NCI-H146 treated with DMSO at 0.1 percent for 48 hours (cell line): Measurements from ENCODE around the gene GPR33.
A peak's percentile ranks its signal among the peaks of the same experiment; 100 is the strongest.
"Not testable (repeated sequence)": the region's sequence is repeated elsewhere in the genome, so short reads cannot be mapped to it uniquely, and the experiment has no call there.

Source experiments
- DNase-seq: peaks from one replicate; lab custom pipeline; 2025; ENCODE audit not compliant: unreplicated experiment; lab: John Stamatoyannopoulos, UW

GPR33 gene

DNA sequence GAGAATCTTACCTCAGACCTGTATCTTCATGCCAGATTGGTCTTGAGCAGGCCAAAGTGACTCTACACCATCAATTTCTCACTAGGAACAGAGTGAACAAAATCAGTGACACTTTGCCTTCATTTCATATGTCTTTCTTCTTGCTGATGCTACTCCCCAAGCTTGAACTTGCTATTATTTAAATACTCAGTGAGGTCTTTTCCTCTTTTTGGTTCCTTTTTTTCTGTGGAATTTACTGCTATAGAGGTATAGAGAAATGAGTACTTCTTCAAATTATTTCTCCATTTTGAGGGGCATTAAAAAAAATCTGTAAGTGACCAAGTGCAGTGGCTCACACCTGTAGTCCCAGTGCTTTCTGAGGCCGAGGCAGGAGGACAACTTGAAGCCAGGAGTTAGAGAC is at the start of gene GPR33:
Gene GPR33, minus strand, starts transcription at position 154 of the 400 bp plus-strand sequence. CDS start 4,074 bp downstream, outside the sequence.
- DNase-seq = no peak

- DNase-seq = no peak
Measured at GRCh38 chr14:31536201-31536960, 48.5 kb upstream of the GPR33 start.

DNA sequence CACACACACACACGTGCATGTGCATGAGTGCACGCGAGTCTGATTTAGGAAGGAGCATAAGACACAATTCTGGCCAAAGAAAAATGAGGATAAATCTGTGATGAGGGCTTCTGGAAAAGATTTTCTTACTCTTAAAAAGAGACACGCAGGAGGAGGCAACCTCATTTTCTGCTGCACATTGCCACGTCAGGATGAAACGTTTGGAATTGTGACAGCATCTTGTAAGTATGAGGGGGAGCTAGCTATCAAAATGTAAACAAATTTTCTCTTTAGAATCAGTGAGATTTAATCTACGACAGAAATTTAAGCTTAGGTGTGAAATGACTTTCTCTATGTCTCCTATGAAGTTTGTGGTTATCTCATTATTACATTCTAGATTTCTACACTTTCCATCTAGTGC is 42.3 kb upstream of the GPR33 start:
- DNase-seq = no peak

GRCh38 chr14:31529053-31529452 is 41.2 kb upstream of the GPR33 start:
- no peak for DNase-seq

DNA sequence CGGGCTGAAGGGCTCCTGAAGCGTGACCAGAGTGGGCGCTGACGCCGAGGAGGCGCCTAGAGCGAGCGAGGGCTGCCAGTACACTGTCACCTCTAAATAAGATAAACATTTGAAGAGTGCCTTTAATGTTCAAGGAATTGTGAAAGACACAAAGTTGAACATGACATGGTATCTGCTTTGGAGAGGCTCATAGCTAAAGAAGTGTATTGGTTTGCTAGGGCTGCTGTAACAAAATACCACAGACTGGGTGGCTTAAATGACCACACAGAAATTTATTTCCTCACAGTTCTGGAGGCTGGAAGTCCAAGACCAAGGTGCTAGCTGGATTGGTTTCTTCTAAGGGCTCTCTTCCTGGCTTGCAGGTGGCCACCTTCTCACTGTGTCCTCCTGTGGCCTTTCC is 39.7 kb upstream of the GPR33 start:
- no peak for DNase-seq

GRCh38 chr14:31527087-31527486 is 39.2 kb upstream of the GPR33 start:
- DNase-seq = no peak

DNA sequence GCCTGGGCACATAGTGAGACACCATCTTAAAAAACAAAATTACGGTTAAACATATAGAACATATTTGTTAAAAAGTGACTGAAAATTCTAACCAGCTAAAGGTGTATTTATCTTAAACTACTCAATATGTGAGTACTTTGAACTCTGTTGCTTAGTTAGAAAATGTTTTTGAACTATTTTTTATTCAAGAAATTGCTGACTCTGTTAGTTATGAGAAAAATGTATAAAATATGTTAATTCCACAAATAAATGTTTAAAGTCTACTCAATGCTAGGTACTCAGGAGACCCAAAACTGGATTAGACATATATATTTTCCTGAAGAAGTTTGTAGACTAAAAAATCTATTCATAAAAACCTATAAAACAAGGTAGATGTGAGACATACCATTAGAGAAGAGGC is 23.0 kb upstream of the GPR33 start:
- DNase-seq = no peak

DNA sequence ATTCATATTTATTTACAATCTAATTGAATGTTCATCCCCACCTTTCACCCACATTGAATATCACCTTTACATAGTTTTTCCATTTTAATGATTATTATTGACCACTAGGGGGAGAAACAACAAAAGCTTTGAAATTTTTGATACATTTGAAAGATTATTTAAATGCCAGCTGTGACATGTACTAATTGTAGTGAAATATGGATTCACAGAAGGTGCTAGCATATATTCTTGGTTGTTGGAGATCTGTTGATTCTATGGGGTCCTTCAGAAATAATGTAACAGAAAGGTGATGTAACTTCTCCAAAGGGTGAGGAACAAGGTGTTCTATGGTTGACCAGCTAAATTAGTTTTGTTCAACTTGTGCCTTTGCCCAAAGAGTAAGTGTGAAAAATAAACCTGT is 22.4 kb upstream of the GPR33 start:
- DNase-seq = peak; percentile 10

DNA sequence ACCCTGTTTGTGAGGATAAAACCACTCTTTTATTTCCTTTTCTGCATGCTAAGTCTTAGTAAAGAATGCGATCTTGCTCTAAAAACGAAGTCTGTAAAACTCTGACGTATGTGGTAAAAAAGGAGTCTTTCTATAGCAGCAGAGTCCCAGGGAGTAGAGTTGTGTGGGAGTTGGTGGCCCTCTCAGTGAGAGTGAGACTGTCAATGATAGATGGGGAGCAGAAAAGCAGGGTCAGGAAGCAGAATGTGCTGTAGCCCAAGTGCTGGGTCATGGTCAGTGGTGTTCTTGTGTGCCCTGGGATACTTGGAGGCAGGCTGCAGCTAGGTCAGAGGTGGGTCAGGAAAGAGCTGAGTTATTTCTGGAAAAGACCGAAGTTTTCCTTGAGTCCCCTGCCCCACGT is 20.3 kb upstream of the GPR33 start:
- DNase-seq = no peak

DNA sequence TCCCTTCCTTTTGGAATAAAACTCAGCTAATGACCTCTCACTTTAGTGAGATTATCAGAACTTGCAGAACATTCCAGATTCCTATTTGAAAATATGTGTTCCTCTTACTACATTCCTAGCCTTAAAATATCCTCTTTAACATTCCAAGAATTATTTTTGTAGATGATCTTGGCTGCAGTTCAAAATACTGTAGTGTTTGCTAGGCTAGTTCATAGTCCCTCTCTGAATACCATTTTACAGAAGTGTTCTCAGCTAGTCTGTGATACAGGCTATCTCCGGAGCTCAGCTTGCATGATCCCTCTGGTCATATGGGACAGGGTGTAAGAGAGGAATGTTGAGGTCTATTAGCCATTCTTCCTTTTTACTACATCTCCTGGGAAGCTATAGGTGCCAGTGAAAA is 17.6 kb upstream of the GPR33 start:
- no peak for DNase-seq

DNA sequence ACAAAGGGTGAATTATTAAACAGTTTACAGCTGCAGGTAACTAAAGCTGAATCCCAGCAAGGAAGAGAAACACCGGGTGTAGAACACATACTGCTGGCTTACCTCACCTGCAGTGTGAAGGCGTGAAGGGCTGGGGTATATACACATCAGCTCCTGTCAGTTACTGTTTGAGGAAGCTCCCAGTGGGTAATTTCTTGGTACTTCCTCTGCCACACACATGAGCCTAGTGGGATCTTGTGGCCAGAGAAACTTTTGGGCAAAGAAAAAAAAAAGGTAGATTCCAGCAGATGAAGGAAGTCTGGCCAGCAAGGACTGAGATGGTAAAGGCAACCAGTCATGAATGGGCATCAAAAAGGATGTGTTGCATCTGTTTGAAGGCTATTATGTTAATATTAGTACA is 14.0 kb upstream of the GPR33 start:
- no peak for DNase-seq

DNA sequence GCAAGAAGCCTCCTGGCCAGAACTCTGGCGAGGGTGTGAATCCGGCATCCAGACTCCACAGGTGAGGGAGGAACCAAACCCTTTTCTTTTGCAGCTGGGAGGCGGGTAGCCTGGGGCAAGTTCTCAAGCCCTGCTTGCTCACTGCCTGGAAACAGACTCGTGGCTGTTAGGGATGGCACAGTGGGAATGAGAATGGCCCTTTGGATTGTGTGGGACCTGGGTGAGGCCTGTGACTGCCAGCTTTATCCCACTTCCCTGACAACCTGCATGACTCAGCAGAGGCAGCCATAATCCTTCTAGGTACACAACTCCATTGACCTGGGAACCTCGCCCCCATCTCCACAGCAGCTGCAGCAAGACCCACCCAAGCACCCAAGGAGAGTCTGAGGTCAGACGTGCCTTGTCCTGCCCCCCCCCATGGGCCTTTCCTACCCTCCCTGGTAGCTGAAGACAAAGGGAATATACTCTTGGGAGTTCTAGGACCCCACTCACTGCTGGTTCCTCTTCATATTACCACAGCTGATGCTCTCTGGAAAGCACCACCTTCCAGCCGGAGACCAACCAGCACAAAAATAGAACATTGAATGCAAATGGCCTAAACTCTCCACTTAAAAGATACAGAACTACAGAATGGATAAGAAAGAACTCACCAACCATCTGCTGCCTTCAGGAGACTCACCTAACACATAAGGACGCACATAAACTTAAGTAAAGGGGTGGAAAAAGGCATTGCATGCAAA is 5.1 kb upstream of the GPR33 start:
- DNase-seq = no peak

DNA sequence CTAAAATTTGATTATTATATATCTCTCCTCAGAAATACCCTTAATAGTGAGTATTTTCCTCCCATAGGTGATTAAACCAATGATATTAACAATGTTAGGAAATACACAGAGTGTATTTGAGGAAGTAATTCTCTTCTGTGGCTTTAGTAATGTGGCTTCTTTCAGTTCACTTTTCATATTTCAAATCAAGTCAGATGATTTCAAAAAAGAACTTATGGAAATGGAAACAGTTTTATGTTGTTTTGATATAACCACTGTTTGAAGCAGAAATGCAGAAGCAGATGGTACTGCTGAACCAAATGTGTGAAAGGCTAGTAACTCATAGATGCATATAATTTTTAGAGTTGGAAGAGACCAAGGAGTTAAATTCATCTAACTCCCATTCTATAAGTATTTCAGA is 1.9 kb upstream of the GPR33 start:
- no peak for DNase-seq

- DNase-seq = no peak
Measured at GRCh38 chr14:31486764-31487163, 1.1 kb downstream of the GPR33 start.

DNA sequence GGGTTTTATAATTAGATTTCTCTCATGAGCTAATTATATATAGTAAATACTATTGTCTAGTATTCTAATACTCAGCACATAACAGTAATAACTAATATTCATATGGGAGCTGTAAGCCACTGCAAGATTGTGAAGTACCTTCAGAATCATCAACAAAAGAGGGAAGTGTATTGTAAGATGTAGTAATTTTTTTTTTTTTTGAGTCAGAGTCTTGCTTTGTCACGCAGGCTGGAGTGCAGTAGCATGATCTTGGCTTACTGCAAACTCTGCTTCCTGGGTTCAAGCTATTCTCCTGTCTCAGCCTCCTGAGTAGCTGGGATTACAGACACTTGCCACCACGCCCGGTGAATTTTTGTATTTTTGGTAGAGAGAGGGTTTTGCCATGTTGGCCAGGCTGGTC is 3.1 kb downstream of the GPR33 start:
- DNase-seq = no peak

- DNase-seq = no peak
Measured at GRCh38 chr14:31480156-31480555, 7.7 kb downstream of the GPR33 start.

DNA sequence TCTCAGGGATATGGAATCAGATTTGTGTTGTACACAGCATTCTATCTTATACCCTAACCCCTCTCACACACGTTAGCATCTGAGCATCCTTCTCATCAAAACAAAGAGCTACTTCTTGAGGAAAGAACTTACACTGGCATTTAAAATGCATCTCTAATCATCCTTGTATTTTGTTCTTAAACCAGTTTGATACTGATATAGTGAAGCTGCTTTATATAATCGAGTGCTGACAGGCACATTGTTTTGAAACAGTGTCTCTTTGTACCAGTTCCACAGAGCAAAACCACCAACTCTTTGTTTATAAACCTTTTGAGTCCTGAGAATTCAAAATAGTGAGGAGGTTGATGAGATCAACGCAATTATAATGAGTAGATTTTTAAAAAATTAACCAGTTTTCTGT is 8.8 kb downstream of the GPR33 start:
- no peak for DNase-seq

- no peak for DNase-seq
Measured at GRCh38 chr14:31477248-31477647, 10.6 kb downstream of the GPR33 start.

- DNase-seq = no peak
Measured at GRCh38 chr14:31476131-31476866, 11.5 kb downstream of the GPR33 start.

- DNase-seq = no peak
Measured at GRCh38 chr14:31466554-31466953, 21.3 kb downstream of the GPR33 start.

DNA sequence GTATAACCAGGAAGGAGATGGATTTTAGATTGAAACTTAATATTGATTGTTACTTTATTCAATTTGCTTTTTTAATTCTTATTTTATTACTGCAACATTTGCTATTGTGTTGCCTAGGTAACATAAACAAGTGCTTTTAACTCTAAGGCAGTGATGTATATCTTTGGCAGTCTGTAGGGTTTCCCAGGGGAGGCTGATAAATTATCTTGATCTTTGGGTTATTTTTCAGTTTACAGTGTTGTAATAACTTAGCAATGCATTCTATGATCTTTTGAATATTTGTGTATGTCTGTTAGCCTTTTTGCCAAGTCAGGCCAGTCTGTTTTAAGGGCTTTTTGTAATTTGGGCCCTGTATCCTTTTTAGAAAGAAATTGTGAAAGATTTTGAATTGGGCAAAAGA is 22.7 kb downstream of the GPR33 start:
- no peak for DNase-seq

GRCh38 chr14:31462450-31462849 is 25.4 kb downstream of the GPR33 start:
- not testable (repeated sequence) for DNase-seq
